Activated CD4-positive, alpha-beta T cell treated with anti-CD3 and anti-CD28 coated beads for 24 hours (primary cell): ENCODE data around the gene LACRT.
A peak's percentile ranks its signal among the peaks of the same experiment; 100 is the strongest.
"Not testable (repeated sequence)": the region's sequence is repeated elsewhere in the genome, so short reads cannot be mapped to it uniquely, and the experiment has no call there.

Experiments used
- DNase-seq, 2 donors: peaks; one replicate each; pipeline ENCODE4 v3.0.0-alpha.2; 2020; ENCODE audit warnings: low read depth in 2 of 2

LACRT gene

GRCh38 chr12:54639112-54639511 is 4.4 kb upstream of the LACRT start:
- DNase-seq, result not testable (repeated sequence)

- DNase-seq, result no peak
Observed at GRCh38 chr12:54631988-54632728, 2.5 kb downstream of the LACRT start.

- DNase-seq, result no peak
Observed at GRCh38 chr12:54631551-54631950, 3.1 kb downstream of the LACRT start.

GRCh38 chr12:54629925-54630324 is 4.8 kb downstream of the LACRT start:
- DNase-seq, result no peak

- DNase-seq, result no peak
Observed at GRCh38 chr12:54628186-54628846, 6.4 kb downstream of the LACRT start.

- DNase-seq, result no peak
Observed at GRCh38 chr12:54627304-54627703, 7.4 kb downstream of the LACRT start.

- DNase-seq, result no peak
Observed at GRCh38 chr12:54625598-54625997, 9.1 kb downstream of the LACRT start.

- no peak for DNase-seq
Observed at GRCh38 chr12:54624315-54625279, 10.1 kb downstream of the LACRT start.

- DNase-seq, result no peak
Observed at GRCh38 chr12:54622463-54623183, 12.1 kb downstream of the LACRT start.

GRCh38 chr12:54616933-54617680 is 17.6 kb downstream of the LACRT start:
- DNase-seq, result no peak

GRCh38 chr12:54612225-54612750 is 22.4 kb downstream of the LACRT start:
- no peak for DNase-seq

GRCh38 chr12:54611715-54612149 is 23.0 kb downstream of the LACRT start:
- DNase-seq, result no peak

- no peak for DNase-seq
Observed at GRCh38 chr12:54608769-54609168, 25.9 kb downstream of the LACRT start.

GRCh38 chr12:54608156-54608555 is 26.5 kb downstream of the LACRT start:
- DNase-seq, result no peak

- DNase-seq, result no peak
Observed at GRCh38 chr12:54606556-54606955, 28.1 kb downstream of the LACRT start.

GRCh38 chr12:54605138-54605970 is 29.3 kb downstream of the LACRT start:
- DNase-seq, result no peak

GRCh38 chr12:54604436-54604835 is 30.3 kb downstream of the LACRT start:
- no peak for DNase-seq

- no peak for DNase-seq
Observed at GRCh38 chr12:54603872-54604271, 30.8 kb downstream of the LACRT start.

GRCh38 chr12:54603173-54603814 is 31.4 kb downstream of the LACRT start:
- peak; percentile 46 to 54 for DNase-seq
